Measurements from ENCODE around the gene ITPR1. TPM values are rescaled to one million over a fixed set of nuclear protein-coding genes. Genes with fewer than 3 reads are reported as not detected.

The ITPR1 gene
- total and polyA plus RNA-seq, 4 experiments from 2014 or later = 6.1 to 72.8 (median 44.2) TPM

DNA sequence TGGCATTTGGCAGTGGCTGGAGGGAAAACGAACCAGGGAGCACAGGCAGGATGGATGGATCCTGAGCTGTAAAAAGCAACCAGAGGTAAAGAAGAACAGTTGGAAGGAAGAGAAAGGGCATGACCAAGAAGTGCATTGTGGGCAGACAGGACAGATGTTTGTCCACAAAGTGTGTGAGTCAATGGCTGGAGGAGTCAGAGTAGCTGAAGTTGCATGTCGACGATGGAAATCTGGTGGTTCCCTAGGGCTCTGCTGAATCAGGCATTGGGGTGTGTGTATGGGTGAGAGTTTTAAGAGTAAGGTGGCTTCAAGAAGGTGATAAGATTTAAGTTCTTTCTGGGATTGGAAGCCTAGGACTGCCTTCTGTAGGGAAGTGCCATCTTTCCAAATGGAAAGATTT, 272.1 kb downstream of the ITPR1 start:
- Mint-ChIP-seq H3K27me3 (no peaks in the 10 kb centered on the region), H3K4me3 (no peak overlapping the region), H3K9me3 (peaks cover 0 to 14% (median 4%) of the 10 kb centered on the region in 8 donors), H3K36me3 (peaks cover 73 to 85% of the 10 kb centered on the region in 2 donors), H3K27ac (peak overlapping the region in 1 of 7 donors; percentile 15), H3K4me1 (peaks cover 0 to 8% (median 4%) of the 10 kb centered on the region in 4 donors)
- ChIA-PET CTCF (ENCODE audit: partially characterized antibody) (interaction anchor here (0.9 to 1.0 kb wide), 2 partner anchors 45 to 54 kb away, joined by 3 to 4 read pairs; no protein-coding TSS in a partner anchor), POLR2A (ENCODE audit: partially characterized antibody) (no interaction called here)
- H3K36me3 ChIP-seq (ENCODE audit: insufficient read depth, low read length) = peaks cover 5% of the 10 kb centered on the region
- no peak overlapping the region for H3K27ac ChIP-seq (ENCODE audit: low read depth, low read length)
- no peaks in the 10 kb centered on the region for H3K9me3 ChIP-seq (ENCODE audit: control insufficient read depth in 1 of 2, low read length in 2 of 2)
- no peak overlapping the region for H3K4me3 ChIP-seq (ENCODE audit: low read length in 2 of 2)
- no peaks in the 10 kb centered on the region for H3K4me1 ChIP-seq (ENCODE audit: insufficient read depth, low read length)
- no peak for DNase-seq
- no peaks in the 10 kb centered on the region for H3K27me3 ChIP-seq (ENCODE audit: insufficient read depth, low read length)
- intact Hi-C loops (cut with micrococcal nuclease) = no loop called here

DNA sequence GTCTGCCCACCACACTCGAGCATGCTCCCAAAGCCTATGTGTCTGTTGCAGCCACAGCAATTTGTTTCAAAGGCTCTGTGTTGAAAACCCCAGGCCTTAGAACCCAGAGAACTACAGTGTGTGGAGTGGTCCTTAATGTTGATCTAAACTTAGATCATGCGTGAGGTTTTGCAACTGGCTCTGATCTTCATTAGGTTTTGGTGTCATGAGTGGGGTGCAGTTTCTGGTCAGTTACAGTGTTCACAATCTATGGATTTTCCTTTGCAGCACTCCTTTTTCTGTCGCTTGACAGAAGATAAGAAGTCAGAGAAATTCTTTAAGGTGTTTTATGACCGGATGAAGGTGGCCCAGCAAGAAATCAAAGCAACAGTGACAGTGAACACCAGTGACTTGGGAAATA, 273.1 kb downstream of the ITPR1 start:
- DNase-seq = no peak
- Mint-ChIP-seq H3K27ac (peak overlapping the region in 2 of 7 donors; percentile 4 to 11), H3K36me3 (peaks cover 76 to 80% of the 10 kb centered on the region in 2 donors), H3K9me3 (peaks cover 0 to 14% (median 4%) of the 10 kb centered on the region in 8 donors), H3K4me3 (no peak overlapping the region), H3K4me1 (peaks cover 0 to 8% (median 4%) of the 10 kb centered on the region in 4 donors), H3K27me3 (no peaks in the 10 kb centered on the region)
- Histone ChIP-seq H3K27ac (ENCODE audit: low read depth, low read length) (no peak overlapping the region), H3K36me3 (ENCODE audit: insufficient read depth, low read length) (peaks cover 5% of the 10 kb centered on the region), H3K4me3 (ENCODE audit: low read length in 2 of 2) (no peak overlapping the region), H3K4me1 (ENCODE audit: insufficient read depth, low read length) (no peaks in the 10 kb centered on the region), H3K27me3 (ENCODE audit: insufficient read depth, low read length) (no peaks in the 10 kb centered on the region), H3K9me3 (ENCODE audit: control insufficient read depth in 1 of 2, low read length in 2 of 2) (no peaks in the 10 kb centered on the region)
- intact Hi-C loops (cut with micrococcal nuclease) = no loop called here
- ChIA-PET POLR2A (ENCODE audit: partially characterized antibody) (no interaction called here), CTCF (ENCODE audit: partially characterized antibody) (interaction anchor here (1.6 kb wide), 1 partner anchor 55 kb away, joined by 5 read pairs; no protein-coding TSS in a partner anchor)

DNA sequence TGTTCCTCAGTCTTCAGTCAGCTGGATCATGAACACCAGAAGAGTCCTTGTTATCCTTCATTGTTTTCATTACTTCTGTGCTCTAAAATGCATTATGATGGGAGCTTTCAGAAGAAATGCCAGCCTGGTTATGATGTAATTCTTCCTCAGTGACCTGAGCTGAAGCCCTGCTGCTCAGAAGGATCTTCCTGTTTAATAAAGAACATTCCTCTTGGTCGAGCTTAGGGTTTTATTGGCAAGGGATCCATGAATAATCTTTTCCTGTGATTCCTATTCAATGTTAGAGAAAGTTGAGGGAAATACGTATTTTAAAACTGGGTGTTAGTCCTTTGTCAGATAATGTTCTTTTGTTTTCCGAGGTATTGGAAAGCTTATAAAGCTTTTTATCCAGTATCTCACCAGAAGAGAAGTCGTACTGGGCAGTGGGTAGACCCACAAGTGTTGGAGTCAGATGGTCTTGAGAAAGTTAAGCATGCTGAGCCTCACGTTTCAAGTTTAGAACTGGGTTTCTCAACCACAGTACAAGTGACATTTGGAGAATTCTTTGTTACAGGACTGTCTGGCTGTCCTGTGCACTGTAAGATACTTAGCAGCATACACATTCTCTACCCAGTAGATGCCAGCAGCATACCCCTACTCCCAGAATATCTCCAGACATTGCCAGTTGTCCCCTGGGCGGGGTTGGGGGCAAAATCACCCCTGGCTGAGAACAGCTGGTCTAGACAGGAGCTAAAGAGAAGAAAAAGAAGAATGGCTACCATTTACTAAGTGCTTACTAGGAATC, 273.8 kb downstream of the ITPR1 start:
- intact Hi-C loops (cut with micrococcal nuclease) = no loop called here
- no peaks in the 10 kb centered on the region for H3K27me3 Mint-ChIP-seq
- POLR2A ChIA-PET (ENCODE audit: partially characterized antibody) = no interaction called here

DNA sequence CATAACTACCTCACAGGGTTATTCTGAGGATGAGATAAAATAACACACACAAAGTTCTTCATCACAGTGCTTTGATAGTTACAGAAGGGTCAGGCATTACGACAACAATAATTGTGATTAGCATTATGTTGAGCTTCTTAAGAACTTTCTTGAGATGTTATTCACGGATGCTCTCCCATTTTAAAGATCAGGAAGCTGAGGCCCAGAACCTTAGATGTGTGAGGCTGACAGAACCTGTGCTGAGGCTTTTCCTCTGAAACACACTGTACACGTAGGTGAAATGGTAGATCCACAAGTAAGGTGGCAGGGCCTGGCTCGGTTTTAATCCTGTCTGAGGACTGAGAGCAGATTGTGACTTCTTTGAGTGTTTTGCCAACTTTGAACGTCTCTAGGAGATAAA, 274.9 kb downstream of the ITPR1 start:
- Mint-ChIP-seq H3K27me3 (no peaks in the 10 kb centered on the region), H3K4me1 (peaks cover 0 to 13% (median 5%) of the 10 kb centered on the region in 4 donors), H3K4me3 (no peak overlapping the region), H3K27ac (peak overlapping the region in 2 of 7 donors; percentile 66 to 72), H3K9me3 (peaks cover 0 to 14% (median 4%) of the 10 kb centered on the region in 8 donors), H3K36me3 (peaks cover 63 to 76% of the 10 kb centered on the region in 2 donors)
- ChIA-PET POLR2A (ENCODE audit: partially characterized antibody) (no interaction called here), CTCF (ENCODE audit: partially characterized antibody) (no interaction called here)
- Histone ChIP-seq H3K36me3 (ENCODE audit: insufficient read depth, low read length) (peaks cover 5% of the 10 kb centered on the region), H3K27me3 (ENCODE audit: insufficient read depth, low read length) (no peaks in the 10 kb centered on the region), H3K9me3 (ENCODE audit: control insufficient read depth in 1 of 2, low read length in 2 of 2) (no peaks in the 10 kb centered on the region), H3K4me3 (ENCODE audit: low read length in 2 of 2) (no peak overlapping the region), H3K4me1 (ENCODE audit: insufficient read depth, low read length) (no peaks in the 10 kb centered on the region), H3K27ac (ENCODE audit: low read depth, low read length) (no peak overlapping the region)
- no peak for DNase-seq
- intact Hi-C loops (cut with micrococcal nuclease) = no loop called here

More for the DNA sequence above, 273.8 kb downstream of the ITPR1 start:
- no peaks in the 10 kb centered on the region for H3K27me3 ChIP-seq (ENCODE audit: insufficient read depth, low read length)
- no peaks in the 10 kb centered on the region for H3K4me1 ChIP-seq (ENCODE audit: insufficient read depth, low read length)
- CTCF ChIA-PET (ENCODE audit: partially characterized antibody) = interaction anchor here (1.6 kb wide), 1 partner anchor 55 kb away, joined by 5 read pairs; no protein-coding TSS in a partner anchor
- H3K36me3 ChIP-seq (ENCODE audit: insufficient read depth, low read length) = peaks cover 5% of the 10 kb centered on the region
- H3K4me3 ChIP-seq (ENCODE audit: low read length in 2 of 2) = no peak overlapping the region
- H3K27ac Mint-ChIP-seq = peak overlapping the region in 1 of 7 donors; percentile 11
- peaks cover 0 to 14% (median 4%) of the 10 kb centered on the region in 8 donors for H3K9me3 Mint-ChIP-seq
- no peak overlapping the region for H3K27ac ChIP-seq (ENCODE audit: low read depth, low read length)
- H3K4me1 Mint-ChIP-seq = peaks cover 0 to 8% (median 5%) of the 10 kb centered on the region in 4 donors
- H3K36me3 Mint-ChIP-seq = peaks cover 73 to 77% of the 10 kb centered on the region in 2 donors
- no peaks in the 10 kb centered on the region for H3K9me3 ChIP-seq (ENCODE audit: control insufficient read depth in 1 of 2, low read length in 2 of 2)
- no peak overlapping the region for H3K4me3 Mint-ChIP-seq
- no peak for DNase-seq

DNA sequence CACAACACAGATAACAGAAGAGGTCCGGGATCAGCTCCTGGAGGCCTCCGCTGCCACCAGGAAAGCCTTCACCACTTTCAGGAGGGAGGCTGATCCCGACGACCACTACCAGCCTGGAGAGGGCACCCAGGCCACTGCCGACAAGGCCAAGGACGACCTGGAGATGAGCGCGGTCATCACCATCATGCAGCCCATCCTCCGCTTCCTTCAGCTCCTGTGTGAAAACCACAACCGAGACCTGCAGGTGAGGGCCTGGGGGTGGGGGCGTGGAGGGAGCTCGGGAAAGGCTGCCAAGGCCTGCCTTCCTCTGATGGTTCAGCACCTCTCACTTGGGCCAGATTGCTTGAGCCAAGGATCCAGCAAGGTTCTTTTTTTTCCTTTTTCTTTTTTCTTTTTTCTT, 275.4 kb downstream of the ITPR1 start:
- H3K27ac Mint-ChIP-seq = no peak overlapping the region
- no peak overlapping the region for H3K4me3 Mint-ChIP-seq
- Histone ChIP-seq H3K27ac (ENCODE audit: low read depth, low read length) (no peak overlapping the region), H3K4me3 (ENCODE audit: low read length in 2 of 2) (no peak overlapping the region), H3K9me3 (ENCODE audit: control insufficient read depth in 1 of 2, low read length in 2 of 2) (no peaks in the 10 kb centered on the region), H3K36me3 (ENCODE audit: insufficient read depth, low read length) (peaks cover 5% of the 10 kb centered on the region), H3K4me1 (ENCODE audit: insufficient read depth, low read length) (no peaks in the 10 kb centered on the region), H3K27me3 (ENCODE audit: insufficient read depth, low read length) (no peaks in the 10 kb centered on the region)
- H3K36me3 Mint-ChIP-seq = peaks cover 62 to 72% of the 10 kb centered on the region in 2 donors
- peaks cover 0 to 12% (median 5%) of the 10 kb centered on the region in 4 donors for H3K4me1 Mint-ChIP-seq
- intact Hi-C loops (cut with micrococcal nuclease) = no loop called here
- peaks cover 0 to 14% (median 4%) of the 10 kb centered on the region in 8 donors for H3K9me3 Mint-ChIP-seq
- POLR2A ChIA-PET (ENCODE audit: partially characterized antibody) = no interaction called here
- DNase-seq = no peak
- CTCF ChIA-PET (ENCODE audit: partially characterized antibody) = no interaction called here
- H3K27me3 Mint-ChIP-seq = no peaks in the 10 kb centered on the region

DNA sequence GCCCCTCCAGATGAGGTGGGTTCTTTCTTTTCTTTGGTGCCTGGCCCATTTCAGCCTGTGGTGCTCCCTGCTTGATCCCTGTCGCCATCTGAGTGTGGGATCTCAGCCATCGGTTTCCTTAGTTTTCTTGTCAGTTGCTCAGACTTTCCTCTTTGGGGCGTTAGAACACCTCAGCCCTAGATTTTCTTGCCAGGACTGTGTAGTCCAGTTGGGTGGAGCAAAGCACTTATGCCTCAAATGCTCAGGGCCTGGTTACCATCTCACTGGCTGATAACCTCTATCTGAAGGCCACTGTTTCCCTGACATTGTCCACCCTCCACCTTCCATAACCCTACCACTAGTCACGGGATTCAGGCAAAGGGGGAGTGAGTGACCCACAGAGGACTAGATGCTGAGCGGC, 277.4 kb downstream of the ITPR1 start:
- peaks cover 9% of the 10 kb centered on the region for H3K36me3 ChIP-seq (ENCODE audit: insufficient read depth, low read length)
- H3K36me3 Mint-ChIP-seq = peaks cover 65 to 66% of the 10 kb centered on the region in 2 donors
- ChIA-PET POLR2A (ENCODE audit: partially characterized antibody) (no interaction called here), CTCF (ENCODE audit: partially characterized antibody) (interaction anchor here (1.5 kb wide), 1 partner anchor 59 kb away, joined by 4 read pairs; no protein-coding TSS in a partner anchor)
- H3K27ac Mint-ChIP-seq = peak overlapping the region in 1 of 7 donors; percentile 18
- H3K9me3 ChIP-seq (ENCODE audit: control insufficient read depth in 1 of 2, low read length in 2 of 2) = no peaks in the 10 kb centered on the region
- intact Hi-C loops (cut with micrococcal nuclease) = no loop called here
- no peak for DNase-seq
- H3K27me3 ChIP-seq (ENCODE audit: insufficient read depth, low read length) = no peaks in the 10 kb centered on the region
- no peak overlapping the region for H3K4me3 Mint-ChIP-seq
- H3K4me1 Mint-ChIP-seq = peaks cover 0 to 8% (median 3%) of the 10 kb centered on the region in 4 donors
- H3K4me3 ChIP-seq (ENCODE audit: low read length in 2 of 2) = no peak overlapping the region
- no peaks in the 10 kb centered on the region for H3K4me1 ChIP-seq (ENCODE audit: insufficient read depth, low read length)
- no peaks in the 10 kb centered on the region for H3K27me3 Mint-ChIP-seq
- H3K9me3 Mint-ChIP-seq = peaks cover 0 to 8% (median under 1%) of the 10 kb centered on the region in 8 donors
- no peak overlapping the region for H3K27ac ChIP-seq (ENCODE audit: low read depth, low read length)

DNA sequence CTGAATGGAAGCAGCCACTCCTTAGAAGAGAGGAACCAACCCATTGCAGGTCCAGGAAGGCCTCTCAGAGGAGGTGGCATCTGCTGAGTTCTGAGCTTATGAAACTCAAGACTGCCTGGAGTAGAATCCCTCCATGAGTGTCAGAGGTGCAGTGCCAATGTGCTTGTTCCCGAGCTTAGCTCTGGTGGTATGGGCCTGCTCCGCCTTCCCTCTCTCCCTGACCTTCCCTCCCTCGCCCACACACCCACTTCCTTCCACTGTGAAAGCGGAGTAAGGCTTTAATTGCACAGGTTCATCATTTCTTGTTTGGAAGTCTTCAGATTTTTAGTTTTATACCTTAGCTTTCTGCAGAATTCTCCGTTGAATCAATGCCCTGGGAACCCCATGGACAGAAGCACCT, 278.1 kb downstream of the ITPR1 start:
- DNase-seq = no peak
- CTCF ChIA-PET (ENCODE audit: partially characterized antibody) = interaction anchor here (1.5 kb wide), 1 partner anchor 60 kb away, joined by 4 read pairs; no protein-coding TSS in a partner anchor
- Mint-ChIP-seq H3K27ac (no peak overlapping the region), H3K36me3 (peaks cover 62 to 64% of the 10 kb centered on the region in 2 donors), H3K27me3 (no peaks in the 10 kb centered on the region), H3K9me3 (peaks cover 0 to 2% (median 0%) of the 10 kb centered on the region in 8 donors), H3K4me3 (no peak overlapping the region), H3K4me1 (peaks cover 0 to 9% (median 7%) of the 10 kb centered on the region in 4 donors)
- Histone ChIP-seq H3K9me3 (ENCODE audit: control insufficient read depth in 1 of 2, low read length in 2 of 2) (no peaks in the 10 kb centered on the region), H3K27ac (ENCODE audit: low read depth, low read length) (no peak overlapping the region), H3K27me3 (ENCODE audit: insufficient read depth, low read length) (no peaks in the 10 kb centered on the region), H3K36me3 (ENCODE audit: insufficient read depth, low read length) (peaks cover 9% of the 10 kb centered on the region), H3K4me1 (ENCODE audit: insufficient read depth, low read length) (no peaks in the 10 kb centered on the region), H3K4me3 (ENCODE audit: low read length in 2 of 2) (no peak overlapping the region)
- POLR2A ChIA-PET (ENCODE audit: partially characterized antibody) = no interaction called here
- intact Hi-C loops (cut with micrococcal nuclease) = no loop called here
